OCI-LY7 (cell line): ENCODE results near the gene ZNF419. TPM values are rescaled to one million over a fixed set of nuclear protein-coding genes. Genes with fewer than 3 reads are reported as not detected.

ENCODE experiments used
- BruUV-seq: library from RNA; stranded (reverse); fragments of 400-500 nt; replicated peaks from 2 replicates; lab custom pipeline; 2021; lab: Mats Ljungman, UMichigan
- CTCF ChIA-PET: fragments of 300-600 bp; sonication (Branson Sonifier 250); formaldehyde crosslinking; loops from one replicate; lab custom pipeline; 2022; ENCODE audit warnings: antibody characterized with exemption; ENCODE audit not compliant: unreplicated experiment; lab: Charles Lee
- POLR2A ChIA-PET: fragments of 300-600 bp; sonication (Branson Sonifier 250); formaldehyde crosslinking; loops from one replicate; lab custom pipeline; 2022; ENCODE audit warnings: antibody characterized with exemption; lab: Charles Lee
- DNase-seq: peaks from one replicate; pipeline ENCODE4 v3.0.0-alpha.2; 2015; ENCODE audit warnings: low spot score
- H2AFZ ChIP-seq: fragments of 200-600 bp; sonication (generic), shearing (Covaris generic); 2 replicates; pipeline ENCODE4 v1.6.1; 2014; ENCODE audit warnings: mild to moderate bottlenecking, antibody characterized with exemption, low read length, moderate library complexity
- H3K27ac ChIP-seq: fragments of 200-600 bp; sonication (generic); 2 replicates; pipeline ENCODE4 v1.5.1; 2014; ENCODE audit warnings: mixed run types, low read depth, mild to moderate bottlenecking, moderate library complexity, low read length, inconsistent platforms; ENCODE audit not compliant: poor library complexity, severe bottlenecking
- H3K36me3 ChIP-seq: fragments of 200-600 bp; sonication (generic); 2 replicates; pipeline ENCODE4 v1.6.1; 2014; ENCODE audit warnings: mild to moderate bottlenecking, antibody characterized with exemption, low read length, moderate library complexity, mixed read lengths; ENCODE audit not compliant: insufficient read depth
- H3K4me1 ChIP-seq: fragments of 200-600 bp; sonication (generic); 2 replicates; pipeline ENCODE4 v1.5.1; 2014; ENCODE audit warnings: mild to moderate bottlenecking, low read length; ENCODE audit not compliant: insufficient read depth, poor library complexity, severe bottlenecking
- H3K4me2 ChIP-seq: fragments of 200-600 bp; sonication (generic); 2 replicates; pipeline ENCODE4 v1.6.1; 2014; ENCODE audit warnings: mild to moderate bottlenecking, low read length
- H3K4me3 ChIP-seq: fragments of 200-600 bp; sonication (generic); 2 replicates; pipeline ENCODE4 v1.5.1; 2014; ENCODE audit warnings: mild to moderate bottlenecking, low read depth, low read length; ENCODE audit not compliant: poor library complexity, severe bottlenecking
- H3K79me2 ChIP-seq: fragments of 200-600 bp; sonication (generic); 2 replicates; pipeline ENCODE4 v1.6.1; 2016; ENCODE audit warnings: low read depth, mild to moderate bottlenecking, low read length, moderate library complexity, mixed read lengths; ENCODE audit not compliant: insufficient read depth
- H3K9me2 ChIP-seq: fragments of 200-600 bp; sonication (generic); 2 replicates; pipeline ENCODE4 v1.6.1; 2016; ENCODE audit warnings: mild to moderate bottlenecking, low read length, mixed read lengths; ENCODE audit not compliant: insufficient read depth
- H3K9me3 ChIP-seq: fragments of 200-600 bp; sonication (generic); 2 replicates; pipeline ENCODE4 v1.6.1; 2014; ENCODE audit warnings: mild to moderate bottlenecking, mixed run types, low read length, mixed read lengths
- H4K20me1 ChIP-seq: fragments of 200-600 bp; sonication (generic); 2 replicates; pipeline ENCODE4 v1.6.1; 2014; ENCODE audit warnings: mild to moderate bottlenecking, antibody characterized with exemption, low read length, moderate library complexity, mixed read lengths; ENCODE audit not compliant: insufficient read depth
- EZH2phosphoT487 ChIP-seq: fragments of 200-600 bp; sonication (generic); IDR thresholded peaks from 2 replicates; pipeline ENCODE4 v1.6.1; 2018; ENCODE audit warnings: low read depth, borderline replicate concordance, mild to moderate bottlenecking, mixed run types, antibody characterized with exemption, low read length, moderate library complexity, mixed read lengths
- intact Hi-C: fragments of 100-400 bp; cut with micrococcal nuclease; formaldehyde crosslinking; loops from one replicate; pipeline ENCODE4 v1.10.0; 2022; ENCODE audit not compliant: unreplicated experiment
- total RNA-seq, 2 experiments: library from RNA; depleted of rRNA in 1 of 2; stranded (reverse); fragments of >200 nt in 1 of 2; shearing (Covaris generic) in 1 of 2; gene quantifications; 2 replicates each; pipeline ENCODE4 v1.2.3, GENCODE V29; 2014 to 2022
- TF ChIP-seq, protein P1 (sequence below): fragments of 200-600 bp; sonication (generic); conservative IDR thresholded peaks from 2 replicates; pipeline ENCODE4 v1.5.1; 2014; ENCODE audit warnings: mild to moderate bottlenecking, antibody characterized with exemption, low read length, moderate library complexity, mixed read lengths

Gene ZNF419
- total RNA-seq, 2 experiments from 2014 or later: 5.0 to 6.7 TPM

GRCh38 chr19:57506163-57506562 is 18.6 kb downstream of the ZNF419 start:
- H2AFZ ChIP-seq: no peak overlapping the region
- BruUV-seq: no TSS peak
- no peaks in the 10 kb centered on the region for H4K20me1 ChIP-seq
- H3K9me2 ChIP-seq: no peaks in the 10 kb centered on the region
- POLR2A ChIA-PET: no interaction called here
- no peak overlapping the region for H3K27ac ChIP-seq
- intact Hi-C loops: no loop called here
- H3K4me1 ChIP-seq: no peaks in the 10 kb centered on the region
- H3K9me3 ChIP-seq: 0 out of 2 replicates have a peak, but pooled peaks cover 6% of the 10 kb centered on the region
- DNase-seq: no peak
- no peak overlapping the region for H3K4me3 ChIP-seq
- peaks cover 65% of the 10 kb centered on the region for H3K36me3 ChIP-seq
- CTCF ChIA-PET: no interaction called here
- TF ChIP-seq, protein P1, sequence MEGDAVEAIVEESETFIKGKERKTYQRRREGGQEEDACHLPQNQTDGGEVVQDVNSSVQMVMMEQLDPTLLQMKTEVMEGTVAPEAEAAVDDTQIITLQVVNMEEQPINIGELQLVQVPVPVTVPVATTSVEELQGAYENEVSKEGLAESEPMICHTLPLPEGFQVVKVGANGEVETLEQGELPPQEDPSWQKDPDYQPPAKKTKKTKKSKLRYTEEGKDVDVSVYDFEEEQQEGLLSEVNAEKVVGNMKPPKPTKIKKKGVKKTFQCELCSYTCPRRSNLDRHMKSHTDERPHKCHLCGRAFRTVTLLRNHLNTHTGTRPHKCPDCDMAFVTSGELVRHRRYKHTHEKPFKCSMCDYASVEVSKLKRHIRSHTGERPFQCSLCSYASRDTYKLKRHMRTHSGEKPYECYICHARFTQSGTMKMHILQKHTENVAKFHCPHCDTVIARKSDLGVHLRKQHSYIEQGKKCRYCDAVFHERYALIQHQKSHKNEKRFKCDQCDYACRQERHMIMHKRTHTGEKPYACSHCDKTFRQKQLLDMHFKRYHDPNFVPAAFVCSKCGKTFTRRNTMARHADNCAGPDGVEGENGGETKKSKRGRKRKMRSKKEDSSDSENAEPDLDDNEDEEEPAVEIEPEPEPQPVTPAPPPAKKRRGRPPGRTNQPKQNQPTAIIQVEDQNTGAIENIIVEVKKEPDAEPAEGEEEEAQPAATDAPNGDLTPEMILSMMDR: no peak
- TF ChIP-seq EZH2phosphoT487: no peak
- H3K4me2 ChIP-seq: no peak overlapping the region
- no peaks in the 10 kb centered on the region for H3K79me2 ChIP-seq

GRCh38 chr19:57511484-57511883 is 23.9 kb downstream of the ZNF419 start:
- Histone ChIP-seq H4K20me1 (no peaks in the 10 kb centered on the region), H3K4me3 (no peak overlapping the region), H3K79me2 (no peaks in the 10 kb centered on the region), H3K4me2 (no peak overlapping the region), H2AFZ (no peak overlapping the region), H3K27ac (no peak overlapping the region), H3K36me3 (peaks cover 29% of the 10 kb centered on the region), H3K9me2 (no peaks in the 10 kb centered on the region), H3K4me1 (no peaks in the 10 kb centered on the region), H3K9me3 (peaks cover 33% of the 10 kb centered on the region; the same call in 1 of the 2 replicates)
- BruUV-seq: no TSS peak
- DNase-seq: no peak
- intact Hi-C loops: no loop called here
- TF ChIP-seq, protein P1: no peak
- no peak for TF ChIP-seq EZH2phosphoT487
- ChIA-PET CTCF (no interaction called here), POLR2A (no interaction called here)

GRCh38 chr19:57512845-57513244 is 25.3 kb downstream of the ZNF419 start:
- Histone ChIP-seq H3K27ac (no peak overlapping the region), H2AFZ (no peak overlapping the region), H4K20me1 (no peaks in the 10 kb centered on the region), H3K9me3 (peaks cover 33% of the 10 kb centered on the region; the same call in 1 of the 2 replicates), H3K79me2 (no peaks in the 10 kb centered on the region), H3K9me2 (no peaks in the 10 kb centered on the region), H3K36me3 (peaks cover 16% of the 10 kb centered on the region; the same call in 1 of the 2 replicates), H3K4me2 (no peak overlapping the region), H3K4me1 (no peaks in the 10 kb centered on the region), H3K4me3 (no peak overlapping the region)
- CTCF ChIA-PET: no interaction called here
- intact Hi-C loops: no loop called here
- POLR2A ChIA-PET: no interaction called here
- DNase-seq: peak; percentile 31
- TF ChIP-seq, protein P1: no peak
- no peak for TF ChIP-seq EZH2phosphoT487
- no TSS peak for BruUV-seq
